DND-41 (cell line): ENCODE data around the gene SRSF12.

Source experiments
- ATAC-seq: fragments of 200-7000 bp; cut with Tn5 transposase; 3 replicates; pipeline ENCODE4 v1.9.1; 2021; ENCODE audit warnings: low read depth; ENCODE audit not compliant: insufficient read depth
- DNase-seq: peaks from one replicate; pipeline ENCODE4 v3.0.0-alpha.2; 2020
- H2AFZ ChIP-seq: 2 replicates; pipeline ENCODE4 v1.6.0; 2012; ENCODE audit warnings: low read depth, low read length
- H3K27ac ChIP-seq: 2 replicates; pipeline ENCODE4 v1.5.1; 2012; ENCODE audit warnings: low read length, inconsistent platforms
- H3K27me3 ChIP-seq: fragments of 200-600 bp; sonication (generic); 2 replicates; pipeline ENCODE4 v1.6.0; 2012; ENCODE audit warnings: low read length, mild to moderate bottlenecking, inconsistent platforms; ENCODE audit not compliant: insufficient read depth, poor library complexity
- H3K36me3 ChIP-seq: 2 replicates; pipeline ENCODE4 v1.5.1; 2012; ENCODE audit warnings: low read length, inconsistent platforms; ENCODE audit not compliant: insufficient read depth
- H3K4me1 ChIP-seq: 2 replicates; pipeline ENCODE4 v1.5.1; 2012; ENCODE audit warnings: mild to moderate bottlenecking, low read length; ENCODE audit not compliant: insufficient read depth
- H3K4me2 ChIP-seq: 2 replicates; pipeline ENCODE4 v1.6.0; 2012; ENCODE audit warnings: mild to moderate bottlenecking, moderate library complexity, low read length, inconsistent platforms; ENCODE audit not compliant: insufficient read depth
- H3K4me3 ChIP-seq, 2 experiments: fragments of 200-600 bp in 1 of 2; shearing (Covaris generic) in 1 of 2; 2 replicates each; pipeline ENCODE4 v1.5.1; 2012 to 2016; ENCODE audit warnings: inconsistent platforms in 2 of 2, low read length in 2 of 2, mild to moderate bottlenecking in 2 of 2, low read depth in 1 of 2, moderate library complexity in 1 of 2
- H3K79me2 ChIP-seq: 2 replicates; pipeline ENCODE4 v1.6.0; 2012; ENCODE audit warnings: low read length, inconsistent platforms; ENCODE audit not compliant: insufficient read depth
- H3K9ac ChIP-seq: 2 replicates; pipeline ENCODE4 v1.6.0; 2012; ENCODE audit warnings: low read depth, mild to moderate bottlenecking, inconsistent platforms, low read length, moderate library complexity
- H3K9me3 ChIP-seq: 2 replicates; pipeline ENCODE4 v1.5.1; 2012; ENCODE audit warnings: low read length, moderate library complexity, mild to moderate bottlenecking, inconsistent platforms; ENCODE audit not compliant: insufficient read depth, severe bottlenecking
- H4K20me1 ChIP-seq: 2 replicates; pipeline ENCODE4 v1.6.0; 2012; ENCODE audit warnings: low read length; ENCODE audit not compliant: insufficient read depth
- CTCF ChIP-seq: IDR thresholded peaks from 2 replicates; pipeline ENCODE4 v1.5.1; 2012; ENCODE audit warnings: borderline replicate concordance, low read length, moderate library complexity, mild to moderate bottlenecking; ENCODE audit not compliant: poor library complexity, severe bottlenecking; ENCODE audit errors: extremely low read depth
- EZH2 ChIP-seq: IDR thresholded peaks from 3 replicates; pipeline ENCODE4 v1.6.1; 2012; ENCODE audit warnings: borderline replicate concordance, low read depth, mild to moderate bottlenecking, moderate library complexity, low read length, inconsistent platforms; ENCODE audit not compliant: severe bottlenecking

The SRSF12 gene

GRCh38 chr6:89138173-89138572 is 20.3 kb upstream of the SRSF12 start:
- TF ChIP-seq CTCF (no peak), EZH2 (no peak)
- ATAC-seq (no peak), DNase-seq (no peak)
- Histone ChIP-seq H3K27me3 (no peaks in the 10 kb centered on the region), H3K9me3 (no peaks in the 10 kb centered on the region), H3K9ac (no peak overlapping the region), H3K4me1 (no peaks in the 10 kb centered on the region), H3K27ac (no peak overlapping the region), H3K4me2 (no peak overlapping the region), H4K20me1 (no peaks in the 10 kb centered on the region), H2AFZ (no peak overlapping the region), H3K36me3 (no peaks in the 10 kb centered on the region), H3K4me3 (no peak overlapping the region), H3K79me2 (no peaks in the 10 kb centered on the region)

GRCh38 chr6:89134723-89135122 is 16.9 kb upstream of the SRSF12 start:
- no peaks in the 10 kb centered on the region for H3K36me3 ChIP-seq
- no peaks in the 10 kb centered on the region for H3K79me2 ChIP-seq
- no peak overlapping the region for H3K9ac ChIP-seq
- DNase-seq (no peak), ATAC-seq (no peak)
- no peak overlapping the region for H3K27ac ChIP-seq
- H3K27me3 ChIP-seq: no peaks in the 10 kb centered on the region
- H3K4me3 ChIP-seq: no peak overlapping the region
- no peaks in the 10 kb centered on the region for H3K9me3 ChIP-seq
- H3K4me1 ChIP-seq: no peaks in the 10 kb centered on the region
- TF ChIP-seq CTCF (no peak), EZH2 (no peak)
- no peaks in the 10 kb centered on the region for H4K20me1 ChIP-seq
- H3K4me2 ChIP-seq: no peak overlapping the region
- no peak overlapping the region for H2AFZ ChIP-seq

GRCh38 chr6:89133981-89134380 is 16.1 kb upstream of the SRSF12 start:
- no peak for DNase-seq
- Histone ChIP-seq H3K4me3 (no peak overlapping the region), H3K4me1 (no peaks in the 10 kb centered on the region), H2AFZ (no peak overlapping the region), H4K20me1 (no peaks in the 10 kb centered on the region), H3K27ac (no peak overlapping the region), H3K9me3 (no peaks in the 10 kb centered on the region), H3K4me2 (no peak overlapping the region), H3K79me2 (no peaks in the 10 kb centered on the region), H3K27me3 (no peaks in the 10 kb centered on the region), H3K9ac (no peak overlapping the region), H3K36me3 (no peaks in the 10 kb centered on the region)
- no peak for ATAC-seq
- TF ChIP-seq CTCF: no peak
- TF ChIP-seq EZH2: no peak

- Histone ChIP-seq H3K4me3 (no peak overlapping the region), H4K20me1 (no peaks in the 10 kb centered on the region), H3K9me3 (no peaks in the 10 kb centered on the region), H3K9ac (no peak overlapping the region), H3K4me1 (no peaks in the 10 kb centered on the region), H3K4me2 (no peak overlapping the region), H3K27me3 (no peaks in the 10 kb centered on the region), H2AFZ (no peak overlapping the region), H3K27ac (no peak overlapping the region), H3K79me2 (no peaks in the 10 kb centered on the region), H3K36me3 (no peaks in the 10 kb centered on the region)
- no peak for ATAC-seq
- no peak for TF ChIP-seq CTCF
- no peak for TF ChIP-seq EZH2
- no peak for DNase-seq
These were observed 14.2 kb upstream of the SRSF12 start for GRCh38 chr6:89132057-89132456.
